HuH-7 (cell line): ENCODE results near the gene XKRX.

Source experiments
- DNase-seq: peaks from one replicate; pipeline ENCODE4 v3.0.0; 2011; ENCODE audit warnings: low spot score

XKRX gene

GRCh38 chrX:100928660-100929613 is at the start of gene XKRX:
XKRX (minus strand) TSS chrX:100928917; CDS start chrX:100928304, 613 bp downstream.
- peak; percentile 44 for DNase-seq

DNA sequence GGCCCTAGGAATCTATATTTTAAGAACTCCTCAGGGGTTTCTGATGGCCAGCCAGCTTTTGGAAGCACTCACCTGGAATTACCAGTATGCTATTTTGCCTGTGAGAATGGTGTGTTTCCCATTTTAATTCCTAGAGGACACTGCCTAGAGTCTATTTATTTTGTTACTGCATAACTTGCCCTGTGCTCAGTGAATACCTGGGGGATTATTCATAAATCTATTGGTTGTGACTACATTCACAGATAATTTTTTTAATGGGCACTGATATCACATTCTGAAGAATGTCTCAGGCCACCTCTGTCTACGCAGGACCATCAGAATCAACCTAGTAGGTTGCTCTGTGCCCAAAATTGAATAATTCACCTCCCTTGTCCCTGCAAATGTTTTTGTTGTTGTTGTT is 47.5 kb upstream of the XKRX start:
- no peak for DNase-seq

- no peak for DNase-seq
Measured at GRCh38 chrX:100975212-100975611, 46.5 kb upstream of the XKRX start.

DNA sequence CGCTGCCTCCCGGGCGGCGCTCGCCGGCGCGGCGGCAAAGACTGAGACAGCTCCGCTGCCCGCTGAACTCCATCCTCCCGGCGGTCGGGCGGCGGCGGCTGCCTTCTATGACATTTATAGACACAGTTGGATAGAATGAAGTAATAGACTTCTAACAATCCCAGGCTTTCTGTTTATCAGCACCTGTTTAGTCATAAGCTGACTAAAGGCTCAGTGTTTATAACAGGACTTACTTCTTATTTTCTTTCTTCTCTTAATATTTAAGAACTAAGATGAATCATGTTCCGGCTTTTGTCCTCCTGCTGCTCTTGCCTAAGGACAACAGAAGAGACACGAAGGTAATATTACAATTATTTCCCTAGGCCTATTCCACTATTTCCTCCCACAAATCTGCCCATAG is 44.7 kb upstream of the XKRX start:
- no peak for DNase-seq

- DNase-seq, result no peak
Measured at GRCh38 chrX:100969936-100970335, 41.2 kb upstream of the XKRX start.

GRCh38 chrX:100969408-100969807 is 40.7 kb upstream of the XKRX start, which contains the start of gene ARL13A:
ARL13A (plus strand) TSS chrX:100969708; CDS start chrX:100973690, 3,982 bp downstream.
- DNase-seq, result no peak

GRCh38 chrX:100964362-100964761 is 35.6 kb upstream of the XKRX start:
- no peak for DNase-seq

DNA sequence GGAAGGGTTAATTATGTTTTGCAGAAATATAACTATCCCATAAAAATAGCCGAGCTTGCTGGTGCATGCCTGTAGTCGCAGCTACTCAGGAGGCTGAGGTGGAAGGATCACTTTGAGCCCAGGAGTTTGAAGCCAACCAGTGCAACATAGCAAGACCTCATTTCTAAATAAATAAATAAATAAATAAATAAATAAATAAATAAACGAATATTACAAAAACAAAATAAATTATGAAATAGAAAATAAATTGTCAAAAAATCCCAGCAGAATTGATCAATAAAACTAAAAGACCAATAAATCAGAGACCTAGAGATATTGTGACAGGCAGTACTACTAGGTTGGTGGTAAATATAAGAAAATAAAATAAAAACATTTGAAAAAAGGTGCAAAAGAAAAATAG is 34.1 kb upstream of the XKRX start:
- DNase-seq, result no peak

GRCh38 chrX:100948557-100948956 is 19.8 kb upstream of the XKRX start:
- DNase-seq, result no peak

DNA sequence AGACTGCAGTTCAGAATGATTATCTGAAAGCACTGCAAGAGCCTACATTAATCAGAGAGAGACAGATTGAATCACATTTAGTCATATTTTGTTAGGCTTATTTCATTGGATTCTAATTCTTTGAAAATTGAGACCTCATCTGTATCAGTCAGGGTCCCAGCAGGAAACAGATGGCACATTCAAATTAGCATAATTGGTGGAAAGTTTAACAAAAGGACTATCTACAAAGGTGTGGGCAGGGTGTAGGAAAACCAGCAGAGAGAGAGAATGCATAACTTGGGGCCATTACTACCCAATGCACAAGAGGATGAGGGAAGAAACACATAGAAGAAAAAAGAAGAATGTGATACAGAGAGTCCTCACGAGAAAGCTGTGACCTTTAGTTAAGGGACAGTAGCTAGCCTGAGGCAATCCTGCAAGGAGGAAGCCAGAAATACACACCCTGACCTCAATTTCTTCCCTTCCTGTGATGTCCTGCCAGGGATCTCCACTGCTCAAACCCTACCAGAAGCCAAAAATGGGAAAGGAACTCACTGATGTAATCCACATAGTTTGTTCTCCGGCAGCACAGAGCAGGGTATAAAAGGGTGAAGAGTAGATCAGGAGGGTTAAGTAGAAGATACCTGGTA is 17.7 kb upstream of the XKRX start:
- no peak for DNase-seq

GRCh38 chrX:100944601-100945000 is 15.9 kb upstream of the XKRX start:
- DNase-seq, result no peak

DNA sequence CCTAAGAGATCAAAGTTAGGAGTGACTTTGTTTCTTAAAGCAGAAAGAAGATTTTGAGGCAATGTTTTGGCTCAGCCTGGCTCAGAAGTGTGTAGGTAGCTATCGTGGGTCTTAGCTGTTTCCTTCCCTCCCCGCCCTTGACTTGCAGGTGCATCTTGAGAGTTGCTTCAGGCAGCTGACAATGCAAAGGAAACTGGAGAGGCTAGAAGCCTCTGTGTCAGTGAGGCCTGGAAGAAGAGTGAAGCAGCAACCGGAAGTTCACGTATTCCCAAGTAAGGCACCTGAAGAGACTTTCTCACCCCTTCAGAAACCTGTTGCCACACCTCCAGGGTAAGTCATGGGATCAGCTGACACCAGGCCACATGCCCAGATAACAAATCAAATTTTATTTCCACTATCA is 10.6 kb upstream of the XKRX start:
- DNase-seq, result no peak

- DNase-seq, result no peak
Measured at GRCh38 chrX:100935767-100936166, 7.0 kb upstream of the XKRX start.

DNA sequence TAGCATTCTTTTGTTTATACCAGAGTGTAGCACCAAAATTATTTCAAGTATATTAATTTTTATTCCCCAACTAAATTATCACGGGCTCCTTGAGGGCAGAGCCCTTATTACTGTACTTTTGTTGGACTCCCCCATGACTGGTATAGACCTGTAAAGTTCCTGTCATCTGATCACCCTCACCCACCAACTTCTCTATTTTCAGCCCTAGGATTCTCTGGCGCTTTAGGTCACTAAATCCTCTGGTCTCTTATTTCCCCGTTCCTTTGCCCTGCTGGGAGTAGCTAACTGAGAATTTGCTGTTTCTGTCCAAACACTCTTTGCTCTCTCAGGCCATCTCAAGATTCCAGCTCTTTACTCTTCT is 3.2 kb upstream of the XKRX start:
- no peak for DNase-seq

DNA sequence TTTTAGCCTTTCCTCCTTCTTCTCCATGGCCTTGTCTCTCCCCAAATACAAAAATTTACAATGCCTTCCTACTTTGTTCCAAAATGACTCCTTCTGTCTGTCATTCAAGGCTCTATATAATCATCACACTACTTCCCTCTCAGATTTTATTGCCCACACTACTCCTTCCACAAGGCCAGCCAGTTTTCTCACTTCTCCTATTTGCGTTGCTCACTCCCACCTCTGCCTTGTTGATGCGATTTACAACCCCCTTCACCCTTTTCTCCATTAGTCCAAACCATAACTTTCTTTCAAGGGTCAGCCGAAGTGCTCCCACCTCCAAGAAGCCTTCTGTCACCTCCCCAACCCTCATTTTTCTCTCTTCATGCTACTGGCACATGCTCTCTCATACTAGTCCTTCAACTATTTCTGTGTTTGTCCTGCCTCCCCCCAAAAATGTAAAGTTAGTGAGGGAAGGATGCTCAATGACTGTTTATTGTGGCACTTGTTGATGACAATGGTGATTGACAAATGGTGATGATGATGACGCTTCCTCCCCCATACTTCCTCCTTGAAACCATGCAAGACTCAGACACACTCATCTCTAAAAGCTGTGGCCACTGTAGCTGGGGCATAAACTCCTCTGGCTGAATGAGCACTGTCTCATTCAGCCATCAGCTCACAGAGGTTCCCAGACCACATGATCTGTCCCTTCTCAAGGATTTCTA is 2.7 kb upstream of the XKRX start:
- no peak for DNase-seq

- DNase-seq, result no peak
Measured at GRCh38 chrX:100926453-100926852, 2.3 kb downstream of the XKRX start.

DNA sequence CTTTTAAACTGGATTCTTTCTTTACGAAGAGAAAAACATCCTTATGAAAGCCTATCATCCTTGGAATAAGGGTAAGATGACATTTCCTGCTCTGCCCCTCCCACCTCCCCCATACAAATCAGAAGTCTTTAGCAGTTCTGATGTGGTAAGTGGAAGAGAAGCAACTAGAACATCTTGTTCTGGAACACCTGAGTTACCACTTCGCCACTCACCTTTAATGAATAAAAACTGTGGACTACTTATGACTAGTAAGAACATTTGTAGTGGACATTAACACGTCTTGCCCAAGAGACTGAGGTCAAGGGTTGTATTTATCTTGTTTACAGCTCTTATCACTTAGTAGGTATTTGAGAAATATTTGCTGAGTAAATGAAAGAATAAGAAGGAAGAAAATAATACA is 4.3 kb downstream of the XKRX start:
- DNase-seq, result no peak

- no peak for DNase-seq
Measured at GRCh38 chrX:100915562-100915961, 13.2 kb downstream of the XKRX start.

- DNase-seq, result no peak
Measured at GRCh38 chrX:100913111-100913510, 15.6 kb downstream of the XKRX start.

DNA sequence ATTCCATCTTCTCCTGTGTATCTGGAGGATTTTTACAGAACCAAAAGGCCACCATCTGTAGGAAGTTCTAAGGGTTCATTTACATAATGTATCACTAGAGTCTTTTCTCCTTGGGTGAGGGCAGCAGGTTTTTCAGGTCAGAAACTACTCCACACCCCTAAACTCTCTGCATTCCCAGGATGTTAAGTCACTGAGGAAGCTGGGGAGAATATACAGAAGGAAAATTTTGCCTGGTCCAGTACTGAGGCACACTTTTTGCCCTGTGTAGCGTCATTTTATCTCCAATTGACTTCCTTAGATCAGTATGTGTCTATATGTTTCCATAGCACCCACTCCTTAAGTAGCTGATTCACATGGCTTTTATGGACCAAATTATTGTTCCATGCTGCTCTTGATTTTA is 17.0 kb downstream of the XKRX start:
- DNase-seq, result no peak

- no peak for DNase-seq
Measured at GRCh38 chrX:100905620-100906019, 23.1 kb downstream of the XKRX start.

DNA sequence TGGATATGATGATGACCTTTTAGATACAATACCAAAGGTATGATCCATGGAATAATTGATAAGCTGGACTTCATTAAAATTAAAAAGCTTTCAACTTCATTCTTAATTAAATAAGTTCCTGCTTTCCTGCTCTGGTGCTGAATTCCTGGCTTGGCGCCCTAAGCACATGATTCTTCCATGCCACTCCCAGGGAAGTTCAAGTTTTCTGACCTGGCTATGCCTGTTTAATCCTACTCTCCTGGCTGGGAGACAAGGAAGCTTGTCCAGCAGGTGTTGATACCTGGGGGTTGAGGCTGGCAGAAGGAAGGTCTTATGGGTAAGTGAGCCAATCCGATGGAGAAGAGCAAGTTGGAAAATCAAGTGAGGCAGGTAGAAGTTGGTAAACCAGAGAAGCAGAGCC is 24.3 kb downstream of the XKRX start:
- DNase-seq, result no peak
